SK-N-SH (cell line): Measurements from ENCODE around the gene LEKR1.

ENCODE experiments used
- EP300 ChIP-seq, 2 experiments: IDR thresholded peaks; 2 replicates each; pipeline versions ENCODE4 v1.4.0 to v1.6.1; 2012; ENCODE audit warnings: borderline replicate concordance in 1 of 2, low read depth in 1 of 2, low read length in 1 of 2
- GABPA ChIP-seq: IDR thresholded peaks from 2 replicates; pipeline ENCODE4 v1.4.0; 2012; ENCODE audit warnings: low read depth, mild to moderate bottlenecking
- POLR2AphosphoS5 ChIP-seq: IDR thresholded peaks from 2 replicates; pipeline ENCODE4 v1.6.1; 2012; ENCODE audit warnings: low read depth, low read length
- RAD21 ChIP-seq: IDR thresholded peaks from 2 replicates; pipeline ENCODE4 v1.6.1; 2012; ENCODE audit warnings: mild to moderate bottlenecking, low read length
- SMC3 ChIP-seq: IDR thresholded peaks from 2 replicates; pipeline ENCODE4 v1.6.1; 2012; ENCODE audit warnings: low read depth, low read length, improper control_type of control experiment
- TF ChIP-seq, protein P1 (sequence below): fragments of 200-600 bp; sonication (generic); IDR thresholded peaks from 2 replicates; pipeline ENCODE4 v1.6.1; 2017; ENCODE audit warnings: antibody characterized with exemption, mild to moderate bottlenecking, moderate library complexity
- TF ChIP-seq, protein P2 (sequence below): fragments of 150-350 bp; IDR thresholded peaks from 2 replicates; pipeline ENCODE4 v1.6.1; 2017; ENCODE audit warnings: antibody characterized with exemption, low read length, low read depth, borderline replicate concordance
- TF ChIP-seq, protein P3 (sequence below): IDR thresholded peaks from 2 replicates; pipeline ENCODE4 v1.4.0; 2012; ENCODE audit warnings: low read depth, borderline replicate concordance

DNA sequence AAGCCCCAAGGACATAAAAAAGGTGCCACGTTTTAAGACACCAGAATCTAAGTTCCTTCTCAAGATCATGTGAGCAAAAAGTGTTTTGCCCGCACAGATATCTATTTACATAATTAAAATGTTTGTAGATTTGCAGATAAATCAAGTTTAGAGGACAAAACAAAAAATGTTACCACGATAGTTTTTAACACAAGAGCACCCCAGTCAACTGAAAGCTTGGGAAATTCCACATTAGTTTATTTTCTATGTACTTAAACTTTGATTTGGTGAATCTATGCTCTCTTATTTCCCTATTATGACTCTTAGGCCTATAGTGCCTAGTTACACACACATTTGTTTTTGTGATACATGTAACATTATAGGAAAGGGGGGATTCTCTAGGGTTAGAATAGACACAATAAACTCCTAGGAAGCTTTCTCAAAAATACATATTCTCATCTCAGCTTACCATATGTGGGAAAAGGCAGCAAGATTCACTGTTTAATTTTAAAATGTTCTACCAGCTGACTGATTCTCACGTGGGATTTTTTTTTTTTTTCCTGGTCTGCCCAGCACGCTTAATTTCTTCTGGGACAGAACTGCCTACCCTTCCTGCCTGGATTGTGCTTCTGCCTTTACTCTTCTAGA lies 8.4 kb upstream of the LEKR1 start:
- TF ChIP-seq EP300 (IDR thresholded peaks at IDR 0.05; ENCODE audit: borderline replicate concordance in 1 of 2, low read depth in 1 of 2, low read length in 1 of 2) (no peak), GABPA (no peak), SMC3 (no peak), POLR2AphosphoS5 (no peak), RAD21 (no peak)
- TF ChIP-seq, protein P1, sequence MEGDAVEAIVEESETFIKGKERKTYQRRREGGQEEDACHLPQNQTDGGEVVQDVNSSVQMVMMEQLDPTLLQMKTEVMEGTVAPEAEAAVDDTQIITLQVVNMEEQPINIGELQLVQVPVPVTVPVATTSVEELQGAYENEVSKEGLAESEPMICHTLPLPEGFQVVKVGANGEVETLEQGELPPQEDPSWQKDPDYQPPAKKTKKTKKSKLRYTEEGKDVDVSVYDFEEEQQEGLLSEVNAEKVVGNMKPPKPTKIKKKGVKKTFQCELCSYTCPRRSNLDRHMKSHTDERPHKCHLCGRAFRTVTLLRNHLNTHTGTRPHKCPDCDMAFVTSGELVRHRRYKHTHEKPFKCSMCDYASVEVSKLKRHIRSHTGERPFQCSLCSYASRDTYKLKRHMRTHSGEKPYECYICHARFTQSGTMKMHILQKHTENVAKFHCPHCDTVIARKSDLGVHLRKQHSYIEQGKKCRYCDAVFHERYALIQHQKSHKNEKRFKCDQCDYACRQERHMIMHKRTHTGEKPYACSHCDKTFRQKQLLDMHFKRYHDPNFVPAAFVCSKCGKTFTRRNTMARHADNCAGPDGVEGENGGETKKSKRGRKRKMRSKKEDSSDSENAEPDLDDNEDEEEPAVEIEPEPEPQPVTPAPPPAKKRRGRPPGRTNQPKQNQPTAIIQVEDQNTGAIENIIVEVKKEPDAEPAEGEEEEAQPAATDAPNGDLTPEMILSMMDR = no peak
- TF ChIP-seq, protein P2, sequence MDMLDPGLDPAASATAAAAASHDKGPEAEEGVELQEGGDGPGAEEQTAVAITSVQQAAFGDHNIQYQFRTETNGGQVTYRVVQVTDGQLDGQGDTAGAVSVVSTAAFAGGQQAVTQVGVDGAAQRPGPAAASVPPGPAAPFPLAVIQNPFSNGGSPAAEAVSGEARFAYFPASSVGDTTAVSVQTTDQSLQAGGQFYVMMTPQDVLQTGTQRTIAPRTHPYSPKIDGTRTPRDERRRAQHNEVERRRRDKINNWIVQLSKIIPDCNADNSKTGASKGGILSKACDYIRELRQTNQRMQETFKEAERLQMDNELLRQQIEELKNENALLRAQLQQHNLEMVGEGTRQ = no peak
- TF ChIP-seq, protein P3, sequence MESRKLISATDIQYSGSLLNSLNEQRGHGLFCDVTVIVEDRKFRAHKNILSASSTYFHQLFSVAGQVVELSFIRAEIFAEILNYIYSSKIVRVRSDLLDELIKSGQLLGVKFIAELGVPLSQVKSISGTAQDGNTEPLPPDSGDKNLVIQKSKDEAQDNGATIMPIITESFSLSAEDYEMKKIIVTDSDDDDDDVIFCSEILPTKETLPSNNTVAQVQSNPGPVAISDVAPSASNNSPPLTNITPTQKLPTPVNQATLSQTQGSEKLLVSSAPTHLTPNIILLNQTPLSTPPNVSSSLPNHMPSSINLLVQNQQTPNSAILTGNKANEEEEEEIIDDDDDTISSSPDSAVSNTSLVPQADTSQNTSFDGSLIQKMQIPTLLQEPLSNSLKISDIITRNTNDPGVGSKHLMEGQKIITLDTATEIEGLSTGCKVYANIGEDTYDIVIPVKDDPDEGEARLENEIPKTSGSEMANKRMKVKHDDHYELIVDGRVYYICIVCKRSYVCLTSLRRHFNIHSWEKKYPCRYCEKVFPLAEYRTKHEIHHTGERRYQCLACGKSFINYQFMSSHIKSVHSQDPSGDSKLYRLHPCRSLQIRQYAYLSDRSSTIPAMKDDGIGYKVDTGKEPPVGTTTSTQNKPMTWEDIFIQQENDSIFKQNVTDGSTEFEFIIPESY = no peak
